Lung (tissue), 12 donors: Measurements from ENCODE around the gene EIF3L. TPM values are rescaled to one million over a fixed set of nuclear protein-coding genes. Genes with fewer than 3 reads are reported as not detected.
A peak's percentile ranks its signal among the peaks of the same experiment; 100 is the strongest.

ENCODE experiments used
- ATAC-seq: fragments of 200-7000 bp; cut with Tn5 transposase; one replicate; pipeline ENCODE4 v1.9.1; 2020; ENCODE audit warnings: moderate number of reproducible peaks; ENCODE audit not compliant: insufficient read depth, low FRiP score
- DNase-seq, 3 donors: peaks; one replicate each; pipeline ENCODE4 v3.0.0-alpha.2; 2013 to 2017
- H3K27ac ChIP-seq, 2 donors: one replicate each; pipeline ENCODE4 v1.5.1; 2013; ENCODE audit warnings: mild to moderate bottlenecking in 2 of 2, moderate library complexity in 2 of 2, control low read depth in 1 of 2, inconsistent platforms in 1 of 2, low read depth in 1 of 2, low read length in 1 of 2
- H3K27me3 ChIP-seq, 3 donors: one replicate each; pipeline ENCODE4 v1.5.1; 2013; ENCODE audit warnings: low read length in 2 of 3; ENCODE audit not compliant: control insufficient read depth in 3 of 3, insufficient read depth in 3 of 3
- H3K36me3 ChIP-seq, 4 donors: one replicate each; pipeline ENCODE4 v1.5.1; 2013; ENCODE audit warnings: low read length in 4 of 4, mild to moderate bottlenecking in 1 of 4, moderate library complexity in 1 of 4; ENCODE audit not compliant: control insufficient read depth in 4 of 4, insufficient read depth in 4 of 4
- H3K4me1 ChIP-seq, 5 donors: one replicate each; pipeline ENCODE4 v1.5.1; 2013; ENCODE audit warnings: low read length in 5 of 5, mild to moderate bottlenecking in 2 of 5, moderate library complexity in 1 of 5; ENCODE audit not compliant: control insufficient read depth in 5 of 5, insufficient read depth in 5 of 5
- H3K4me3 ChIP-seq: one replicate; pipeline ENCODE4 v1.5.1; 2013; ENCODE audit warnings: mild to moderate bottlenecking, control low read depth, moderate library complexity
- H3K9ac ChIP-seq, 2 donors: one replicate each; pipeline ENCODE4 v1.5.1; 2013; ENCODE audit warnings: low read length in 2 of 2, control low read depth in 1 of 2; ENCODE audit not compliant: insufficient read depth in 1 of 2
- H3K9me3 ChIP-seq, 4 donors: one replicate each; pipeline ENCODE4 v1.5.1; 2013; ENCODE audit warnings: low read length in 3 of 4, mild to moderate bottlenecking in 1 of 4, moderate library complexity in 1 of 4; ENCODE audit not compliant: control insufficient read depth in 4 of 4, insufficient read depth in 3 of 4
- CTCF ChIP-seq: IDR thresholded peaks from 2 replicates; pipeline ENCODE4 v1.5.1; 2012; ENCODE audit warnings: mild to moderate bottlenecking; ENCODE audit errors: control extremely low read depth, extremely low read depth
- WGBS, 2 donors: extraction: QIAGEN DNeasy Blood & Tissue Kit; methylation state at CpG; one replicate each; pipeline ENCODE4 v1.1.7; 2013; 5-methylcytosine and 5-hydroxymethylcytosine counted together
- polyA plus RNA-seq, 2 donors: library from polyadenylated mRNA; stranded (reverse); fragments of 200-250 nt; gene quantifications; one replicate each; pipeline ENCODE4 v1.2.1, GENCODE V29; 2013
- total RNA-seq, 2 donors: library from RNA; depleted of rRNA in 1 of 2; stranded (reverse); fragments of >200 nt in 1 of 2; gene quantifications; one replicate each; pipeline ENCODE4 v1.2.1, GENCODE V29; 2014 to 2021
- donor health status: control.
- donor health status: control.
- donor health status: Bipolar disorder and iron deficiency.
- donor health status: healthy.
- donor health status: DM: yes; HTN: yes; CAD: no.

EIF3L gene
- total and polyA plus RNA-seq, 4 donors: 175 to 420 (median 252) TPM

DNA sequence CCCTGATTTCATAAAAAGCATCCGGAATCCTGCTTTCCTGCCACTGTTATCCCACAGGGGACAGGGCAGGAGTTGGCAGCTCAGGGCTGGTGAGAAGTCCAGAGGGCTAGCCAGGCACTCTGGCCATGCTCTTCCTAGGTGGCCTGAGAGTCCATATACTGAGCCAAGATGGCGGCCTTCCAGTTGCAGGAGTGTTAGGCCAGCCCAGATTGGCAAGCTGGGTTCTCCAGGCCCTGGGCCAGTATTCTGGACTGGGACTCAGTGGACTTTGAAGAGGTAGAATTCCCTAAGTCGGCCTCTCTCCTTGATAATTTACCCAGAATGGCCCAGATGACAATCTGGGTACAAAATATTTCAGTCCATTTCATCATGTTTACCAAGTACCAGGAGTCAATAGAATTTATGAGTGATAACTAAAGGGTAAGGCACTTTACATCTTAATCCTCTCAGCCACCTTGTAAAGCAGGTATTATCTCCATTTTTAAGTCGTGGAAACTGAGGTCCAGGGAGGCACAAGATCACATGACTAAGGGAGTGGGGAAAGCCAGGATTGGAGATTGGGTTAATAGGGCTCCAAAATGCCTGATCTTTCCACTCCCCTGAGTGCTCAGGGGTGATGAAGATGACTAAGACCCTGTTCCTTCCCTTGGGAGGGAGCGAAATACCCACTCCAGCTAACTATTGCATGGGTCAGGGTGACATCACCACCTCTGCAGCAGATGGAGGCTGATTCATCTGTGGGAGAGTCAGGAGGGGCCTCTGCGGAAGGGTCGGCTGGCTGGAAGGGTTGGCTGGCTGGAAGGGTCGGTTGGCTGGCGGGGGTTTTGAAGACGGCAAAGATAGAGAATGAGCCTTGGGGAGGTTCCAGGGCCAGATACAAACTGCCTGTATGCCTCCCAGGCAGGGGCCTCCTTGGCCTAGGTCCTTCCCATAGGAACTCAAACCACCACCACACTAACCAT is 55.6 kb downstream of the EIF3L start:
- Histone ChIP-seq H3K27ac (peak overlapping the region; percentile 54 to 84), H3K4me1 (peaks cover 0 to 19% (median 8%) of the 10 kb centered on the region in 5 donors), H3K9ac (no peak overlapping the region), H3K4me3 (no peak overlapping the region), H3K9me3 (no peaks in the 10 kb centered on the region), H3K36me3 (no peaks in the 10 kb centered on the region), H3K27me3 (peaks cover 0 to 3% (median 0%) of the 10 kb centered on the region in 3 donors)
- ATAC-seq: peak; percentile 58
- 63 to 75% methylated on average over 10 of the region's 10 CpGs for WGBS, 2 donors
- TF ChIP-seq CTCF: no peak
- DNase-seq: peak in 1 of 3 donors; percentile 28

DNA sequence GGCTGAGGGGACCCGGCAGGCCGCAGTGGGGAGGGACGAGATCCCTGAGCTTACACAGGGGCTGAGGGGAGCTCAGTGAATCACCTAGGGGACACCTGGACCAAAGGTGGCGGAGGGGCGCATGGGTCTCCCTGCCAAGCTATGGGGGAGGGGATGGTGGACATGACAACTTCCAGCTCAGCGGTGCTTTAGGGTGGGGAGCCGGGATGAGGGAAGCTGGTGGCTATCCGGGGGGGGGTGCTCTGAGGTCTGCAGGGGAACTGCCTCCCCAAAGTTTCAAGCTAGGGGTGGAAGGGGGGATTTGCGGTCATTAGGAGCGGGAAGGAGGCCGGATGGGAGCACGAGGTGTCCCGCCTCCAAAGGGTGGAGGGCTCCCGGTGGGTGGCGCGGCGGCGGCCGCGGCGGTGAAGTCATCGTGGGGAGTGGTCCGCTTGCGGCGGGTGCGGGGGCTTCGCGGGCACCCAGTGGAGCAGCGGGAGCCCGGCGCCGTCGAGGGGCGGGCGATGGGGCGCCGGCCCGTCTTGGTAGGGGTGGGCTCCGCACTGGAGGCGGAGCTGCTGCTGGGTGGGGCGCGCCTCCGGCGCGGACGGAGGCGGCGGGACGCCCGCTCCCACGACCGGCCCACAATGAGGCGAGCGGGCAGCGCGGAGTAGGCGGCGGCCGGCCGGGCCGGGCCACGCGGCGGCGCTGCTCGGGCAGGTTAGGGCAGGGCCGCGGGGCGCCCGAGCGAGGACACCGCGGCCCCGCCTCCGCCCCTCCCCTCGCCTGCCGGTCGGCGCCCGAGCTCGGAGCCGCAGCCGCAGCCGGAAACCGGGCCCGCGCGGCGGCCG is 56.5 kb downstream of the EIF3L start, which contains the start of gene MICALL1:
MICALL1 (plus strand) TSS at position 764 of the 830 bp plus-strand sequence. CDS start 126 bp downstream, outside the sequence.
- DNase-seq (peak; percentile 40 to 73 (median 64)), ATAC-seq (peak; percentile 86)
- Histone ChIP-seq H3K4me1 (peaks cover 0 to 20% (median 10%) of the 10 kb centered on the region in 5 donors), H3K9ac (no peak within 1 kb of the TSS), H3K36me3 (no peaks in the 10 kb centered on the region), H3K27ac (peak within 1 kb of the TSS; percentile 54 to 84), H3K27me3 (peaks cover 0 to 3% (median 0%) of the 10 kb centered on the region in 3 donors), H3K9me3 (no peaks in the 10 kb centered on the region), H3K4me3 (peak within 1 kb of the TSS; percentile 71)
- WGBS, 2 donors: 4 to 10% methylated on average over 40 to 90 of the region's 90 CpGs
- no peak for TF ChIP-seq CTCF

GRCh38 chr22:37906364-37907008 is 57.3 kb downstream of the EIF3L start:
- WGBS, 2 donors: 0% methylated on average over 37 to 75 of the region's 75 CpGs
- Histone ChIP-seq H3K9ac (no peak overlapping the region), H3K4me1 (peaks cover 0 to 21% (median 12%) of the 10 kb centered on the region in 5 donors)

More at GRCh38 chr22:37906364-37907008, 57.3 kb downstream of the EIF3L start:
- peak overlapping the region; percentile 54 to 84 for H3K27ac ChIP-seq
- no peak for TF ChIP-seq CTCF
- H3K4me3 ChIP-seq: peak overlapping the region; percentile 71
- no peaks in the 10 kb centered on the region for H3K9me3 ChIP-seq
- ATAC-seq: no peak
- H3K36me3 ChIP-seq: no peaks in the 10 kb centered on the region
- DNase-seq: no peak
- H3K27me3 ChIP-seq: peaks cover 0 to 3% (median 0%) of the 10 kb centered on the region in 3 donors
